HG02970 (cell line): ENCODE data around the gene NOTCH4.
"Not testable (repeated sequence)": the region's sequence is repeated elsewhere in the genome, so short reads cannot be mapped to it uniquely, and the experiment has no call there.

Experiments used
- ATAC-seq: cut with Tn5 transposase; IDR thresholded peaks from one replicate; pipeline ENCODE4 v1.9.1; 2021; ENCODE audit warnings: mild to moderate bottlenecking, moderate library complexity, moderate number of reproducible peaks; ENCODE audit not compliant: unreplicated experiment, low FRiP score

The NOTCH4 gene

GRCh38 chr6:32194825-32195651, 28.8 kb downstream of the NOTCH4 start:
- no peak for ATAC-seq

DNA sequence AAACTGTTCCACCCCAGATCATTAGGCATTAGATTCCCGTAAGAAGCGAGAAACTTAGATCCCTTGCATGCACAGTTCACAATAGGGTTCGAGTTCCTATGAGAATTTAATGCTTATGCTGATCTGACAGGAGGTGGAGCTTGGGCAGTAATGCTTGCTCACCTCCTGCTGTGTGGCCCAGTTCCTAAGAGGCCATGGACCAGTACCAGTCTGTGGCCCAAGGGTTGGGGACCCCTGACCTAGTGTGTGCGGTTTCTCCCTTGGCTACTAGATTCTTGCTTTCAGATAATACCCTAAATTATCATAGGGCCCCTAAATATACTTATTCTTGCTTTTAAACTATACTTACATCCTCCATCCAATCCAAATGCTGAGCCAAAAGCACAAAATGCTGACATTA, 29.5 kb downstream of the NOTCH4 start:
- ATAC-seq, result no peak

DNA sequence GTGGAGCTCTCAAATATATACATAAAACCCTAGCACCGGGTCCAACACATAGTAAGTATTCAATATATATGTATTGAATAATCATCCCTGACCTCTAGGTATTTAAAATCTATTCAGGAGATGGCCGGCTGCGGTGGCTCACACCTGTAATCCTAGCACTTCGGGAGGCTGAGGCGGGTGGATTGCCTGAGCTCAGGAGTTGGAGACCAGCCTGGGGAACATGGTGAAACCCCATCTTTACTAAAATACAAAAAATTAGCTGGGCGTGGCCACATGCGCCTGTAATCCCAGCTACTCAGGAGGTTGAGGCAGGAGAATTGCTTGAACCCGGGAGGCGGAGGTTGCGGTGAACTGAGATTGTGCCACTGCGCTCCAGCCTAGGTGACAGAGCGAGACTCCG, 30.8 kb downstream of the NOTCH4 start:
- not testable (repeated sequence) for ATAC-seq

- no peak for ATAC-seq
Observed at GRCh38 chr6:32192608-32193039, 31.2 kb downstream of the NOTCH4 start, which contains the start of gene GPSM3. GPSM3 (minus strand) TSS chr6:32192643; CDS start chr6:32192513, 130 bp downstream.

DNA sequence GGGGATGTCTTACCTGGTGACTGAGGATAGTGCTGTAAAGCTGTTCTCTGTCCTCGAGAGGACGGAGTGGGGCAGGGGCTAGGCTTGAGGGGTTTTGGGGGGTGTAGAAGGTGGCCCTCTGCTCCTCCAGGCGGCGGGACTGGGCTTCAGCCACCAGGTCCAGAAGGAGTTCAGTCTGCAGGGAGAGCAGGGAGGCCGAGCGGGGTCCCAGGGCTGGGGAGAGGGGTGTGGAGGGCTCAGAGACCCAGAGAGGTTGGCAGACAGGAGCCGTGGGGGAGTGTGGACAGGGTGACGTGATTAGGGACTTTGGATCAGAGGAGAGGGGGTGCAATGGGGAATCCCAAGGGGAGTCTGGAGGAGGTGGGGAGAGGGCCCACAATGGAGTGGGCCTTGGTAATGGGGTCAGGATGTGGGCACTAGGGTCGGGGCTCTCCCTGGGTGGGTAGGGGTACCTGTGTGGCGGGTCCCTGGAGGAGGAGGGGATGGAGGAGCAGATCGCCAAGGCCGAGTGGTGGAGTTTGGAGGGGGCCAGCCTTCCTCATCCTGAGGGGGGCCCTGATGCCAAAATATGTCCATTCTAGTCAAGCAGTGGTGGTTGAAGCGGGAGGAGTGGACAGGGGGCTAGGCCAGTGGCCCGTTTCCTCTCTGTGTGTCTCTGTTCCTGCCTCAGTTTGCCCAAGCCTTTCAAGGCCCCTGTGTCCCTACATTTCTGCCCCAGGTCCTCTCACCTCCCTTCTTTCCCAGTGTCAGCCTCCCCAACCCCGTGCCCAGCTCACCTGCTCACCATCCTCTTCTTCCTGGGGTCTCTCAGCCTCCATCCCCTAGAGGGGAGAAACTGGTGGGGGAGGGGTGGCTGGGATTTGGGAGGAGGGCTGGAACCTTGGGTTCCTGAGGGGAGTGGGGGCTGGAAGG, 31.9 kb downstream of the NOTCH4 start:
- no peak for ATAC-seq

DNA sequence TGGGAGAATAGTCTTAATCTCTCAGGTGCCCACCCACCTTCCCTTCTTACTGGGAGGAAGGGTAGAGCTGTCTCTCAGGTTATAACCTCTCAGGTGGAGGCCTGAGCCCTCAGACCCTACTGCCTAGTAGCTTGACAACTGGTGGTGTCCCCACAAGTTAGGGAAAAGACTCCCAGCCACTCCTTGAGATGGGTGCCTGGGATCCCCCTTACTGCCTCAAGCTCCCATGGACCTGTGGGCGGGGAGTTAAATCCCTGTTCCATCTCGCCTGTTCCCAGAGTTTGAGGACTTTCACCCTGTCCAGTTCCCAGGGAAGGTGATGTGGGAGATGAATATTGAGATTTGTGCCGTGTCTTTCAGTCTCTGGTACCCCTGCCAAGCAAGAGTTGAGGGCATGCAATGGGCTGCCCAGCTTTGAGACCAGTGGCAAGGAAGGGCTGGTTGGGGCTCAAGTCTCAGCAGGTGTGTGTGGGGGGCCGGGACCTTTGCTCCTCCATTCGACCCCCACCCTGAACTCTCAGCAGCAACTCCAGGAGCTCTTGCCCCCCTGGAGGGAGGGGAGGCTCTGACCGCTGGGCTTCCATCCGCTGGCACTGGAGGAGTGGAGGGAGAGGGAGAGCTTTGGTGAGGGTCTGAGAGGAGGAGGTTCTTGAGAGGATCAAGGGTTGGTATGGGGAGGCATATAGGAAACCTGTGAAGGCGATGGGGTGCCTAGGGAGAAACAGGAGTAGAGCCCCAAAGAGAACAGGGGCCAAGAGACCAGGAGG, 32.8 kb downstream of the NOTCH4 start:
- ATAC-seq, result no peak

DNA sequence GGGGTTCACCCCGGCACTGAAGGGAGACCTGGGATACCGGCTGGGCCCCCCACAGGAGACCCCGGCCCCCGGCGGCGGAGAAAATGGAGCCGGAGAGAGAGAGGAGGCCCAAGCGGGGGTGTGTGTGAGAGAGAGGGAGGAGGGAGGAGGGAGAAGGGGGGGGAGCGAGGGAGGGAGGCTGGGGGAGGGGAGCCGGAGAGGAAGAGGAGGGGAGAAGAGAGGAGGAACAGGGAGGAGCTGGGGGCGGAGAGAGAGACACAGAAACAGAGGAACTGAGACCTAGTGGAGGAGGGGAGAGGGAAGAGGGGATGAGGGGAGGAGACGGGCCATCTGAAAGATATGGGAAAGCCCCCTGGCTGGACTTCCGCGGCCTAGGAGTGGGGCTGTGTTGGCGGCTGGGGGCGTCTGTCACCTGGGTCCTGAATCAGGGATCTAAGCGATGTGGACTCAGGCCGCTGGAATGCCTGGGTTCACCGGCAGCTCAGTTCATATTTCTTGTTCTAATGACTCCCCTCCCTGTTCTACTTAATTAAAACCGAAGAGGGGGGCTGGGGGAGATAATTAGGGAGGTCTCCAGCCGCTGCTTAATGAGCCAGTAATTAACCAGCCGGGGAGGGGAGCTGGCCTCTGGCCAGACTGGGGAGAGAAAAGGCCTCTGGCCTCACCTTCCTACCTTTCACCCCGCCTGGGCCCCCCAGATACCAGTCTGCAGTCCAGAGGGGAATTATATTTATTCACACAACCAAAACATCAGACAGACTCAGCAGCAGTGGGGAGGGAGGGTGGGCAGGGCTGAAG, 33.6 kb downstream of the NOTCH4 start, which contains the start of gene PBX2:
Gene PBX2, minus strand, starts transcription at position 149 of the 798 bp plus-strand sequence. CDS start 287 bp downstream, outside the sequence.
- ATAC-seq, result peak; percentile 51

GRCh38 chr6:32189742-32190053, 34.2 kb downstream of the NOTCH4 start:
- no peak for ATAC-seq

- no peak for ATAC-seq
Observed at GRCh38 chr6:32189069-32189741, 34.7 kb downstream of the NOTCH4 start.

GRCh38 chr6:32188381-32189068, 35.3 kb downstream of the NOTCH4 start:
- ATAC-seq, result no peak

DNA sequence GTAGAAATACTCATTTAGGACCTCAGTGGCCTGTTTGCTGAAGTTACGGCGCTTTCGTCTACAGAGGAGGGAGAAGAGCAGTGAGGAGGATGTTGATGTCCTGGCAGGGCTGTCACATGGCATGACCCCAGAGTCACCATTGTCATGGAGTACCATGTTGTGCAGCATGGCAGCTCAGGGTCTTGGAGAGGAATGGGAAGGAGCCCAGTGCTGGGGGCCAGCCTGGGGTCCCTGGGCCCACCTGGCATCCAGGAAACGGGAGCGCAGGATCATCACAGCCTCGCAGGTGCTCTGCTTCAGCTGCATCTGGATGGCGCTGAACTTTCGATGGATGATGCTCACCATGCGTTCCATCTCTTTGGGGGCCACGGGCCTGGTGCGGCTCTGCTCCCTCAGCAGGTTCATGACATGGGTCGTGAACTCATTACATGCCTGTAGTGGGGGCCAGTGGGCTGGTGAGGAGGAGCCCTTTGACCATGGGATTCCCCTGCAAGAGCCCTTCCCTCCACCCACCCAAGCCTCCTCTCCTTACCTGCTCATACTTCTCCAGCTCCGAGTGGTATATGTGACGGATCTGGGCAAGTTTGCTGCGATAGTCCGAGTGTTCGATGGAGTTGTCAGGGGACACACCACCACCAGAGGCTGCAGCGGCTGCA, 36.0 kb downstream of the NOTCH4 start:
- not testable (repeated sequence) for ATAC-seq

- ATAC-seq, result no peak
Observed at GRCh38 chr6:32187009-32187709, 36.7 kb downstream of the NOTCH4 start.

DNA sequence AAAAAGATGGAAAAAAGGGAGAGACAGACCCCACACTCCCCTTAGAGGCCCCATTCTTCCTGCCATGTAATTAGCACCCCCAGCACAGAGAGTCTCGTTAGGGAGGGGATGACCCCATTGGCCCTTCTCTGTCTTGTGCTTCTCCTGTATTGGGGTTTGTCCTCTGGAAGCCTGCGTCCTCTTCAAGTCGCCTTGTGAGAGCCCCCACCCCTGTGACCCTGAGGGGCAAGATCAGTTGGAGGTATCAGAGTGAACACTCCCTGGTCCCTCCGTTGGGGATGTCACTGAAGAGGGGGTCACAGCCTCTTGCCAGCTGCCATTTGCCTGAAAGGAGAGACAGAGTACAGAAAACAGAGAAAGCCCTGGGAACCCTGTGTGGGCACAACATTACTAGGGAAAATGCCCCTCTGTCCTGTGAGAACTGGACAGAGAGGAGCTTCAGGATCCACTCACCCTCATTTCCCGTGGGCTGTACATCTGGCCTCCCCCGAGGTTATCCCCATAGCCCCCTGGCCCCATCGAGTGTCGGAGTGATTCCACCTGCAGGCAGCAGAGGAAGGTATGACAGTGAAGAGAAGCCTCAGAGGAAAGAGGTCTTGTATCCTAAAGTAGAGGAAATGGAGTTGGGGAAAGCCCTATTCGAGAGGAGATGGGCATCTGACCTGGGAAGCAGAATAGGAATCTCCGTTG, 37.6 kb downstream of the NOTCH4 start:
- ATAC-seq, result not testable (repeated sequence)

- not testable (repeated sequence) for ATAC-seq
Observed at GRCh38 chr6:32185681-32186131, 38.2 kb downstream of the NOTCH4 start.

- no peak for ATAC-seq
Observed at GRCh38 chr6:32184084-32184640, 39.7 kb downstream of the NOTCH4 start, which contains the start of gene AGER. AGER (minus strand) TSS chr6:32184253; CDS start chr6:32184222, 31 bp downstream.

DNA sequence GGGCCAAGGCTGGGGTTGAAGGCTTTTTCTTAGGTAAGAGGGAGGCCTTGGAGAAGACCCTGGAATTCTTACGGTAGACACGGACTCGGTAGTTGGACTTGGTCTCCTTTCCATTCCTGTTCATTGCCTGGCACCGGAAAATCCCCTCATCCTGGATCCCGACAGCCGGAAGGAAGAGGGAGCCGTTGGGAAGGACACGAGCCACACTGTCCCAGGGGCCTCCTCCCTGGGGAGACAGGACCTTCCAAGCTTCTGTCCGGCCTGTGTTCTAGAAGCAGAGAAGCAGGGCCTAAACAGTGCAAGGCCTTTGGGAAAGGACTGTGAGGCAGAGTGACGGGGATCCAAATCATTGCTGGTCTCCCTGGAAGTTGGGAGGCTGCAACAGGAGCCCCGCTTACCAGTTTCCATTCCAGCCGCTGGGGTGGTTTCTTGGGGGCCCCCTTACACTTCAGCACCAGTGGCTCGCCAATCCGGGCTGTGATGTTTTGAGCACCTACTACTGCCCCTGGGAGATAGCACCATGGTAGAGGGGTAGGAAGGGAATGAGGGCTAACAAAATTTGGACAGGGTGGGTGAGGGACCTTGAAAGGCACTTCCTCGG, 40.3 kb downstream of the NOTCH4 start:
- no peak for ATAC-seq
